IPS-NIHi11 (cell line): ENCODE measurements around the gene RHBDL1.

Experiments used
- DNase-seq: peaks from one replicate; pipeline ENCODE4 v3.0.0; 2012; ENCODE audit warnings: mixed read lengths, low spot score

Gene RHBDL1

DNA sequence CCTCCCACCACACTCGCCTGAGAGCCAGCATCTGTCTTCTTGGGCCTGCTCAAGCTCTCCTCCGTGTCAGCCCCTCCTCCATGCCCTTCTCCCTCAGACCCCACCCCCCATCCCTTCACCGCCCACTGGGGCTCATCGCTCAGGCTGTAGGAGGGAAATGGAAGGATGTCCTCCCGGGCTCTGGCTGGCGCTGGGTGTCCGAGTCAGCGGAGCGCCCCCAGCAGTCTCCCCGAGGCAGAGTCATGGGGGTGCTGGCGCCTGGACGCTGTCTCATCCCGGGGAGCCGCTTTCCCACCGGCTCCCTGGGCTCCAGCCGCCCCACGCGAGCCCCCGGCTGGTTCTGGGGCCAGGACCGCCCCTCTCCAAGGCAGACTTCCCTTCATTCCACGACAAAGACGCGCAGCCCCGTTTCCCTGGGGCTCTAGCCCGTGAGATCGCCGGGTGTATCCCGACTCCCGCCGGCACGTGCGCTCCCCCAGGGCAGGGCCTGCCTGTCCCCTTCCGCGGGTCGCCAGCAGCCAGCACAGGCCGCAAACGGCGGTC lies 45.0 kb downstream of the RHBDL1 start:
- DNase-seq = peak; percentile 52

DNA sequence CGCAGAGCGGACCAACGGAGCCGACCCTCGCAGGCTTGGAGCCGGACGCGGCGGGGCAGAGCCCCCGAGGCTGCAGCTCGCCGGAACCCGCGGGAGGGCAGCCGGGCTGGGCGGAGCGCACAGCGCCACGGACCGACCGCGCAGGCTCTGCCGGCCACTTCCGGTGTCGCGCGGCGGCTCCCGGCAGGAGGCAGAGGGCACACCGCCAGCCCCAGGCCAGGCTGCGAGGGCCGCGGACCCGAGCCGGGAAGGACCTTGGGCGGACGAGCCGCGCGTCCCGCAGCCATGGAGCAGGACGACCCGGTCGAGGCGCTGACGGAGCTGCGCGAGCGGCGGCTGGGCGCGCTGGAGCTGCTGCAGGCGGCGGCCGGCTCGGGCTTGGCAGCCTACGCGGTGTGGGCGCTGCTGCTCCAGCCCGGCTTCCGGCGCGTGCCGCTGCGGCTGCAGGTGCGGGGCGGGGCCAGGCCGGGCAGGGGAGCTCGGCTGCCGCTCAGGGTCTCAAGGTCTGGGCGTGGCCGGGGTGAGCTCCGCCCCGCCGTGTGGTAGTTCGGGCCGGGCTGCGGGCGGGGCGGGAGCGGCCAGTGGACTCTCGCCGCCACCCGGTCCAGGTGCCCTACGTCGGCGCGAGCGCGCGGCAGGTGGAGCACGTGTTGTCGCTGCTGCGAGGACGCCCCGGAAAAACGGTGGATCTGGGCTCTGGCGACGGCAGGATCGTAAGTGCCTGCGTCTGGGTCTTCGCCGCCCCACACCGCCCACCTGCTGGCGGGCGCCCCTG lies 45.7 kb downstream of the RHBDL1 start, which contains the start of gene ANTKMT:
ANTKMT (plus strand) TSS at position 157 of the 775 bp plus-strand sequence; CDS start at position 286, 129 bp downstream.
- DNase-seq = peak; percentile 95

- no peak for DNase-seq
These were observed 46.5 kb downstream of the RHBDL1 start for GRCh38 chr16:721765-722540.

DNA sequence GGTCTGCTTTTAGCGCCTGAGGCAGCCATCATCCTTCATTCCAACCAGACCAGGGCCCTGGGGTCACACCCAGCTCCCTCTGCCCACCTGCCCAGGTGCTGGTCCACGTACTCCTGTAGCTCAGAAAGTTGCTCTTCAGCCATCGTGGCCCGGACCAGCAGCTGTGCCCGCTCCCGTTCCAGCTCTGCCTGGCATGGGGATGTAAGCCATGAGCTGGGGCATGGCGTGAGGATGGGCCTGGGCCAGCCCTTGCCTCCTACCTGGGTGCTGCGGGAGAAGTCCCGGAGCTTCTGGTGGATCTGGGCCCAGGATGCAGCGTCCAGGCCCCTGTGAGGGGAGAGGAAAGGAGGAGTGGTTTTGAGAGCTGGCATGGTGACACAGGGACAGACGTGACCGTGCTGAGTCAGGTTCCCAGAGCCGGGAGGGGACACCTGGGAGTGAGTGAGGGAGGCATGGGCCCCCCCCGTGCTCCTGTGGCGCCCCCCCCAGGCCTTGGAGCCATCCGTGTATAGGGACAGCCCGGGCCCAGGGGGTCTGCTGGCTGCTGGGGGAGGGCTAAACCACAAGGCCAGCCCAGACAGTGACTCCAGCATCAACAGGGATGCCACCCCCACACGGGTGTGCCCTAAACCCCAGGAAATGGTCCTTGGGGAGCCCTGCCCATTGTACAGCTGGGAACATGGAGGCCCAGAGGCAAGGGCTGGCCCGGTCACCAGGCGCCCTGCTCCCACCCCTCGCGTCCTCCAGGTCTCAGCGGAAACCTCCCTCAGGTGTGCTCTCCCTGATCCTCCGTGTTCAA lies 47.6 kb downstream of the RHBDL1 start:
- no peak for DNase-seq

DNA sequence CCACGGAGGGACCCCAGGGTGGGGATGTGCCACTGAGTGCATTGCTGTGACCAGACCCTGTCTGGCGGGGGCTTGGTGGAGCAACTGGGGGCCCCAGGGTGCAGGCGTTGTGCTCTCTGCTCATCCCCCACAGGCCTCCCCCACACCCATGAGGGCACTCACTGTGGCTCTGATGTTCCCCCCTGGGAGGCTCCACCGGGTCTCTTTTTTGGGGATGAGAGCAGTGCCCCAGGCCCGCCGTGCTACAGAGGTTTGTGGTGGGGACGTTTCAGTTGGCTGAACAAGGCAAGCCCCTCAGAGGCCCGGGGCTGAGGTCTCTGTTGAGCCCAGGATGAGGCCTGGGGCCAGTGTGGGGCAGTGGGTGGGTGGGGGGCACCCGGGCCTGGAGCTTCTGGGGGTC lies 48.2 kb downstream of the RHBDL1 start:
- DNase-seq = no peak

DNA sequence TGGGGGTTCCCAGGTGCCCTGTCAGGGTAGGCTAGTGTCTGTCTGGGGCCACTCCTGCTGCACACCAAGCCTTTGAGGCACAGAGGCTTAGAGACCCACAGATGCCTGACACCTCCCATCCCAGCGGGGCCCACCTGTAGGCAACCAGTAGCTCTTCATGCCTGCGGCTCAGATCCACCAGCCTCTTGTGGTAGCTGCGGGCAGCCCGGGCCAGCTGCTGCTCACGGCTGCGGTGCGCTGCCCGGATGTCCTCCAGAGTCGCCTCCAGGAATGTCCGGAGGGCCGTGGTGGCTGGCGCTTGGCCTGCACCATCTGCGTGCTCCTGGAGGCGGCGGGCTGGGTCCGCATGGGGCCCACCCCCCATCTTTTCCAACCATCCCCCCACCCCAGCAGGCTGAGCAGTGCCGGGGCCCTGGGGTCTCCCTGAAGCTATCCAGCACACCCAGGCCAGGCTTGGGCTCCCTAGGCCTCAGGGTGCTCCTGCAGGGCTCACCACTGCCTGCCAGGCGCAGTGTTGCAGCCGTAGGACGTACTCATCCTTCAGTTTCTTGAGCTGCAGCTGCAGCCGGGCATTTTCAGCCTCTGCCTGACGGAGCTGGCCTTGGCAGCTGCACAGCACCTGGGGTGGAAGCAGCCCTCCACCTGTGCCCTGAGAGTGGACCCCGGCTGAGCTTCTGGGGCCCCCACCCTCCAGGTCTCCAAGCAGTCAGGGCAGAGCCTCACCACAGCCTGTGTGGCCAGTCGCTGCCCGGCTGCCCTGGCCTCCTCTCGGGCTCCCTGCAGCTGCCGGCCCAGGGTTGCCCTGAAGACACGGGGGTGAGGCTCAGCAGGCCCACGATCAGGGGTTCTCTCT lies 48.9 kb downstream of the RHBDL1 start:
- no peak for DNase-seq

DNA sequence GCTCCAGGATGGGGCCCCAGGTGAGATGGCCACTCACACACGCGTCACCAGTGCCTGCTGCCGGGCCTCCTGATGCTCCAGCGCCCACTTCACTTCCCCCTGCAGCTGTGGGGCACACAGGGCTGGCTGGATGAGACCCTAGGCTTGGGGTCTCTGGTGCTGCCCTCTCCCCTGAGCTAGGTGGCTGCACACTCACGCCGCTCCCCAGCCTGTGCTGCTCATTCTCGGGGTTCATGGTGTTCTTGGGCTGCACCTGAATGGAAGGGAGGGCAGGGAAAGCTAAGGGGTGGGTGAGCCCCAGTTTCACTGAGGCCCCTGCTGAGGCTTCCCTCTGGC lies 49.5 kb downstream of the RHBDL1 start:
- no peak for DNase-seq

- no peak for DNase-seq
These were observed 50.2 kb downstream of the RHBDL1 start for GRCh38 chr16:725463-726187.

DNA sequence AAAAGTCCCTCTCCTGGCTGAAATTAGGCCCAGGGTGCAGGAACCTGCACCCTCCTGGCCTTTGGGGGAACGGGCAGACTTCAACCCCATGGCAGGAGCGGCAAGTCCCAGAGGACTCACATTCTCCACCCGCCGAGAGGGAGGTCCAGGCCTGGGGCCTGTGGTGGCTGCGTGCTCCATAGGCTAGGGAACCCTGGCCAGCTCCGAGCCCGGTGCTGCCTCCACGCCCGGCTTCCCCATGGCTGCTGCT lies 50.6 kb downstream of the RHBDL1 start:
- DNase-seq = no peak

DNA sequence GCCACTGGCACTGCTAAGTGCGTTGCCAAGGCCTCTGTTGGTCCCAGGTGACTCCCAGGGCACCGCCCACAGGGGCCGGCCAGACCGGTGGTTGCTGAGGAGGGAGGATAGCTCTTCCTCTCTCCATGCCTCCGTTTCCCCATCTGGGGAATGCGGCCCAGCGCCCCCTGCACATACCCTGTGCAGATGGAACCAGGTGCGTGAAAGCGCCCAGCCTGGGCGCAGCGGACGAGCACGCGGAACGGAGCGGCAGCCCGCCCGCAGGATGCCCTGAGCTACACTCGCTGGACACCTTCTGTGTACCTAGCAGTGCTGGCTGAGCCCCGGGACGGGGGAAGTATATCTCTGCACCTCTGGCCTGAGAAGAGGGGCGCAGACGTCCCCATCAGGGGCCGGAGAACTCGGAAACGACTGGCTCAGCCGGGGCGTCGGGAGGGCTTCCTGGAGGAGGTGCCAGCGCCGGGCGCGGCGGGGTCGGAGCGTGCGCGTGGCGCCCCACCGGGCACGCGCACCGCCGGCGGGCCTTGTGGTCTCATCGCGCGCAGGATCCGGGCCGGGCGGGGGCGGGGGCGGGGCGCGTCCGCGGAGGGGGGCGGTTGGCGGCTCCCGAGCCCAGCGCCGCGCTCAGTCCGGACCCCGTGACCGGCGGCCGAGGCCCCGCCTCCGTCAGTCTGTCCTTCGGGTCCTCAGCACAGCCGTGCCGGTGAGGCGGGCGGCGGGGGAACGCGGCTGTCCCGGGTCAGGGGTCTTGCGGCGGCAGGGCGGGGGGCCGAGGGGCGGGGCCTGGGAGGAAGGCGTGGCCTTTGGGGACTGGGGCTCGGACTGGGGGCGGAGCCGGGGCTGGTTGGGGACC lies 51.2 kb downstream of the RHBDL1 start, which contains the start of the genes CCDC78 and HAGHL:
CCDC78 (minus strand) TSS at position 6 of the 853 bp plus-strand sequence. CDS start 76 bp downstream, outside the sequence.
HAGHL (plus strand) TSS at position 669 of the 853 bp plus-strand sequence. CDS start 404 bp downstream, outside the sequence.
- peak; percentile 87 for DNase-seq

DNA sequence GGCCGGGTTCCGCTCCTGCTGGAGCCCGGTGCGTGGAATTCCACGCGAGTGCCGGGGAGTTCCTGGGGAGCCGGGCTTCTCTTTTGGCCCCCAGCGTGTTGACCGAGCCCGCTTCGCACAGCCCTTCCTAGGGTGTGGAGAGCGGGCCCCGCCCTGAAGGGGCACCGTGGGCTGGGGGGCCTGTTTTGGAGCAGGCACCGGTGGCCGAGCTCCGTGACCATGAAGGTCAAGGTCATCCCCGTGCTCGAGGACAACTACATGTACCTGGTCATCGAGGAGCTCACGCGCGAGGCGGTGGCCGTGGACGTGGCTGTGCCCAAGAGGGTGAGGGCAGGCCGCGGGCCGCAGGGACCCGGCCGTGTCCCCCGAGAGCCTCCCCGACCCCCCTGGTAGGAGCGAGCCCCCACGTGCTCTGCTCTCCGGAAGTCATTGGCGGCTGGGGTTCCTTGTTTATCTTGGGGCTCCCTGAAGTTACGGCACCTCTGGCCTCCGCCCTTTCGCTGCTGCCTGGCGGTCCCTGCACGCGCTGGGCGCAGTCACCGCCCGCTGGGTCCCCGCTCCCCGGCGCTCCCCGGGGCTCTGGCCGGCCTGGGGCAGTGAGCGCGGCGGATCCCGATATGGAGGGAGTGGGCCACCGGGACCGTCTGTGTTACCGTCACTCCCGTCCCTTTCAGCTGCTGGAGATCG lies 52.0 kb downstream of the RHBDL1 start:
- DNase-seq = no peak
